Testis (tissue), 2 donors: ENCODE results near the gene CD300E.

Experiments
- CTCF ChIP-seq, 3 experiments: fragments of 450-650 bp in 2 of 3; fragments of 200-600 bp in 1 of 3; sonication (generic) in 1 of 3; IDR thresholded peaks; one replicate each; pipeline ENCODE4 v1.5.1; 2016 to 2019; ENCODE audit warnings: antibody characterized with exemption in 3 of 3, mild to moderate bottlenecking in 2 of 3, moderate library complexity in 1 of 3
- POLR2A ChIP-seq: fragments of 450-650 bp; IDR thresholded peaks from one replicate; pipeline ENCODE4 v1.6.1; 2017; ENCODE audit warnings: antibody characterized with exemption, mild to moderate bottlenecking, moderate library complexity

- TF ChIP-seq CTCF (IDR thresholded peaks at IDR 0.05): no peak
- TF ChIP-seq POLR2A: no peak
Measured at GRCh38 chr17:74598346-74599022, 25.1 kb downstream of the CD300E start.
